ENCODE data around the gene WWP2. TPM values are rescaled to one million over a fixed set of nuclear protein-coding genes. Genes with fewer than 3 reads are reported as not detected.
"Not testable (repeated sequence)": the region's sequence is repeated elsewhere in the genome, so short reads cannot be mapped to it uniquely, and the experiment has no call there.

The WWP2 gene
- polyA plus RNA-seq, 1 donor from 2014 or later = 61.5 TPM

DNA sequence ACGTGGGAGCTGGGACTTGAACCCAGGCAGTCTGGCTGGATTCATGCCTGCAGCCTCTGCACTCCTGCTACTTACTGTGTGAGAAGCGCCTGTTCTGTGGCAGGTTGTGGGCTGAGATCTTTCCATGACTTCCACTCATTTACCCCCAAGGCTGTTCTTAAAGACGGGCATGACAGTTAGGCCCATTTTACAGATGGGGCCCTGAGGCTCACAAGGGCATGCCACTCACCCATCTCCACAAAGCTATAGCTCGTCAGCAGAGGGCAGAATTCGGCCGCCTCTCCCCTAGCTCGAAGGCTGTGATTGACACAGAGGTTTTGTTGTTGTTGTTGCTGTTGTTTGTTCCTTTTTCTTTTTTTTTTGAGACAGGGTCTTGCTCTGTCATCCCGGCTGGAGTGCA, 210.8 kb downstream of the WWP2 start:
- H3K4me3 Mint-ChIP-seq, H3K27me3 Mint-ChIP-seq, H3K4me1 Mint-ChIP-seq: not testable (repeated sequence)

DNA sequence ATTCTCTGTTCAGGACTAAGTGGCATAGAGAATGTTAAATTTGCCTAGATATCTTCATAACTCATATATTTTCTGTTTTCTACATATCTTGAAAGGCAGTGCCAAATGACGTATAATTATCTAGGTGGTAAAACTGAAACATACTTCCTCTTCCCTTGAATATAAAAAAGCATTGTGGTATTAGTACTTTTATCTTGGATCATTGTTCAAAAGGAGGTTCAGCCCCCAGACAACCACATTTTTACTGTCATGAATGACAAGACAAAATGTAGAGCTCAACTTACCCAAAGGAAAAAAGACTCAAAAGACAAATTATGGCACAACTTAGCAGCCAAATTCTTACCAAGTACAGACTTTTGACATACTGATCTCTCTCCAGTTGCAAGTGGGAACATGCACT, 223.1 kb downstream of the WWP2 start:
- H3K4me1 Mint-ChIP-seq = not testable (repeated sequence)

More for the DNA sequence above, 210.8 kb downstream of the WWP2 start:
- H3K27ac Mint-ChIP-seq, H3K36me3 Mint-ChIP-seq, H3K9me3 Mint-ChIP-seq: not testable (repeated sequence)

More for the DNA sequence above, 223.1 kb downstream of the WWP2 start:
- not testable (repeated sequence) for H3K36me3 Mint-ChIP-seq, H3K27me3 Mint-ChIP-seq, H3K27ac Mint-ChIP-seq, H3K9me3 Mint-ChIP-seq, H3K4me3 Mint-ChIP-seq

Other genes with a start within 250 kb of the WWP2 start
- gene NFAT5, start 196.4 kb upstream of the WWP2 start, polyA plus RNA-seq = 9.5 TPM
- 5.4 TPM for gene NQO1, start 35.8 kb upstream of the WWP2 start, polyA plus RNA-seq
- gene NOB1, start 7.4 kb upstream of the WWP2 start, polyA plus RNA-seq = 59.2 TPM
- gene CLEC18A, start 189.0 kb downstream of the WWP2 start, polyA plus RNA-seq = not detected

Measured in IgD-negative memory B cell (primary cell).